ENCODE results near the gene SLC10A6.

SLC10A6 gene

DNA sequence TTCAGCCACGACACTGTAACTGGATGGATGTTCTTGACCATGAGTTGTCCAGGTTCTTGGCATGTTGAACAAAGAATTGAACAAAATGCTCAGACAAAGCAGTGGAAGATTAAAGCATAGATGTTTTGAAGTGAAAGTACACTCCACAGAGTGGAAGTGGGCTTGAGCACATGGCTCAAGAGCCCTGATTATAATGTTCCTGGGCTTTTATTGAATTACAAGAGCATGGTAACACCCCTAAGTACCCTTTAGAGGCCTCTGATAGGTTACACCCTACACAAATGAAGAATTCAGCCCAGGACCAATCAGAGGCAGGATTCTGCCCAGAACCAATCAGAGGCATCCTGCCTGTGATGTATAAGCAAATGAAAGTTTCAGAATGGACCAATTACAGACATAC, 33.5 kb downstream of the SLC10A6 start:
- TF ChIP-seq CEBPB (IDR thresholded peaks at IDR 0.05): no peak
- TF ChIP-seq RAD21 (IDR thresholded peaks at IDR 0.05; ENCODE audit: low read depth): no peak
- TF ChIP-seq, protein P1, sequence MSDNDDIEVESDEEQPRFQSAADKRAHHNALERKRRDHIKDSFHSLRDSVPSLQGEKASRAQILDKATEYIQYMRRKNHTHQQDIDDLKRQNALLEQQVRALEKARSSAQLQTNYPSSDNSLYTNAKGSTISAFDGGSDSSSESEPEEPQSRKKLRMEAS (IDR thresholded peaks at IDR 0.05): no peak
- no peak for TF ChIP-seq TCF12 (IDR thresholded peaks at IDR 0.05; ENCODE audit: low read depth)
- no peak for TF ChIP-seq YY1 (IDR thresholded peaks at IDR 0.05; ENCODE audit: low read depth)
- TF ChIP-seq FOXM1 (IDR thresholded peaks at IDR 0.05; ENCODE audit: borderline replicate concordance, low read depth): no peak
- TF ChIP-seq, protein P2, sequence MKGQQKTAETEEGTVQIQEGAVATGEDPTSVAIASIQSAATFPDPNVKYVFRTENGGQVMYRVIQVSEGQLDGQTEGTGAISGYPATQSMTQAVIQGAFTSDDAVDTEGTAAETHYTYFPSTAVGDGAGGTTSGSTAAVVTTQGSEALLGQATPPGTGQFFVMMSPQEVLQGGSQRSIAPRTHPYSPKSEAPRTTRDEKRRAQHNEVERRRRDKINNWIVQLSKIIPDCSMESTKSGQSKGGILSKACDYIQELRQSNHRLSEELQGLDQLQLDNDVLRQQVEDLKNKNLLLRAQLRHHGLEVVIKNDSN (IDR thresholded peaks at IDR 0.05): no peak
- TF ChIP-seq TAF1 (IDR thresholded peaks at IDR 0.05; ENCODE audit: low read depth): no peak
- no peak for TF ChIP-seq EGR1 (IDR thresholded peaks at IDR 0.05)
- TF ChIP-seq NFIC (IDR thresholded peaks at IDR 0.05): no peak
- no peak for TF ChIP-seq EP300 (IDR thresholded peaks at IDR 0.05; ENCODE audit: borderline replicate concordance)
- TF ChIP-seq, protein P3, sequence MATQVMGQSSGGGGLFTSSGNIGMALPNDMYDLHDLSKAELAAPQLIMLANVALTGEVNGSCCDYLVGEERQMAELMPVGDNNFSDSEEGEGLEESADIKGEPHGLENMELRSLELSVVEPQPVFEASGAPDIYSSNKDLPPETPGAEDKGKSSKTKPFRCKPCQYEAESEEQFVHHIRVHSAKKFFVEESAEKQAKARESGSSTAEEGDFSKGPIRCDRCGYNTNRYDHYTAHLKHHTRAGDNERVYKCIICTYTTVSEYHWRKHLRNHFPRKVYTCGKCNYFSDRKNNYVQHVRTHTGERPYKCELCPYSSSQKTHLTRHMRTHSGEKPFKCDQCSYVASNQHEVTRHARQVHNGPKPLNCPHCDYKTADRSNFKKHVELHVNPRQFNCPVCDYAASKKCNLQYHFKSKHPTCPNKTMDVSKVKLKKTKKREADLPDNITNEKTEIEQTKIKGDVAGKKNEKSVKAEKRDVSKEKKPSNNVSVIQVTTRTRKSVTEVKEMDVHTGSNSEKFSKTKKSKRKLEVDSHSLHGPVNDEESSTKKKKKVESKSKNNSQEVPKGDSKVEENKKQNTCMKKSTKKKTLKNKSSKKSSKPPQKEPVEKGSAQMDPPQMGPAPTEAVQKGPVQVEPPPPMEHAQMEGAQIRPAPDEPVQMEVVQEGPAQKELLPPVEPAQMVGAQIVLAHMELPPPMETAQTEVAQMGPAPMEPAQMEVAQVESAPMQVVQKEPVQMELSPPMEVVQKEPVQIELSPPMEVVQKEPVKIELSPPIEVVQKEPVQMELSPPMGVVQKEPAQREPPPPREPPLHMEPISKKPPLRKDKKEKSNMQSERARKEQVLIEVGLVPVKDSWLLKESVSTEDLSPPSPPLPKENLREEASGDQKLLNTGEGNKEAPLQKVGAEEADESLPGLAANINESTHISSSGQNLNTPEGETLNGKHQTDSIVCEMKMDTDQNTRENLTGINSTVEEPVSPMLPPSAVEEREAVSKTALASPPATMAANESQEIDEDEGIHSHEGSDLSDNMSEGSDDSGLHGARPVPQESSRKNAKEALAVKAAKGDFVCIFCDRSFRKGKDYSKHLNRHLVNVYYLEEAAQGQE (IDR thresholded peaks at IDR 0.05; ENCODE audit: low read depth): no peak

DNA sequence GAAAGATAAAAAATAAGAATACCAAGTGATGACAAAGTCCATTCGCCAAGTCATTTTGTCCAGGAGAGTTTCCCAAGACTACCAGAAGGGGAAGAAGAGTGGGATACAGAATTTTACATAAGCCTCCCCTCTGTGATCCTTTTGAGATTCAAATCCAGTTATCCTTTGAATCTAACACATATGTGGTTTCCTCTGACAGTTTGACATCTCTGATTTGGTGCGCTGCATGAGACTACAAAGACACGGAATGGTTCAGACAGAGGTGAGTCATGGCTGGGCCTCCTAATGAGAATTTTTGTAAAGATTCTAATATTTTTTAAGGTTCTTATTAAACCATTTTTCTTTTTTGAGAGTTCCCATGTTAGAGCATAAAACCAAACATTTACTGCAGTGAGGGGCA, 38.3 kb downstream of the SLC10A6 start:
- TF ChIP-seq YY1 (IDR thresholded peaks at IDR 0.05; ENCODE audit: low read depth): no peak
- no peak for TF ChIP-seq ZBTB7A (IDR thresholded peaks at IDR 0.05; ENCODE audit: low read depth)
- TF ChIP-seq, protein P2 (IDR thresholded peaks at IDR 0.05): no peak
- no peak for TF ChIP-seq EGR1 (IDR thresholded peaks at IDR 0.05)
- TF ChIP-seq, protein P1 (IDR thresholded peaks at IDR 0.05): no peak
- TF ChIP-seq CREB1 (IDR thresholded peaks at IDR 0.05; ENCODE audit: low read depth): no peak
- TF ChIP-seq FOXM1 (IDR thresholded peaks at IDR 0.05; ENCODE audit: borderline replicate concordance, low read depth): no peak
- TF ChIP-seq TAF1 (IDR thresholded peaks at IDR 0.05; ENCODE audit: low read depth): no peak
- no peak for TF ChIP-seq TEAD4 (IDR thresholded peaks at IDR 0.05)
- TF ChIP-seq, protein P3 (IDR thresholded peaks at IDR 0.05; ENCODE audit: low read depth): no peak
- TF ChIP-seq RAD21 (IDR thresholded peaks at IDR 0.05; ENCODE audit: low read depth): no peak
- TF ChIP-seq TCF12 (IDR thresholded peaks at IDR 0.05; ENCODE audit: low read depth): no peak
- TF ChIP-seq CEBPB (IDR thresholded peaks at IDR 0.05): no peak
- no peak for TF ChIP-seq NFIC (IDR thresholded peaks at IDR 0.05)
- TF ChIP-seq EP300 (IDR thresholded peaks at IDR 0.05; ENCODE audit: borderline replicate concordance): no peak

GRCh38 chr4:86809809-86810208, 39.4 kb downstream of the SLC10A6 start:
- TF ChIP-seq FOXM1 (IDR thresholded peaks at IDR 0.05; ENCODE audit: borderline replicate concordance, low read depth): no peak
- TF ChIP-seq NFIC (IDR thresholded peaks at IDR 0.05): no peak
- TF ChIP-seq ZBTB7A (IDR thresholded peaks at IDR 0.05; ENCODE audit: low read depth): no peak
- no peak for TF ChIP-seq YY1 (IDR thresholded peaks at IDR 0.05; ENCODE audit: low read depth)

DNA sequence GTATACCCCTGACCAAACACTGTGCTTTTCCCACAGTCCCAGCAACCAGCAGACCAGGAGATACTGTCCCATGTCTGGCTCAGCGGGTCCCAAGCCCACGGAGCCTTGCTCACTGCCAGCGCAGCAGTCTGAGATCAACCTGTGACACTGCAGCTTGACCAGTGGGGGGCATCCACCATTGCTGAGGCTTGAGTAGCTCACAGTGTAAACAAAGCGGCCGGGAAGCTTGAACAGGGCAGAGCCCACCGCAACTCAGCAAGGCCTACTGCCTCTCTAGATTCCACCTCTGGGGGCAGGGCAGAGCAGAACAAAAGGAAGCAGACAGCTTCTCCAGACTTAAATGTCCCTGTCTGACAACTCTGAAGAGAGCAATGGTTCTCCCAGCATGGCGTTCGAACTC, 58.1 kb downstream of the SLC10A6 start:
- TF ChIP-seq TAF1 (IDR thresholded peaks at IDR 0.05; ENCODE audit: low read depth) (no peak), EGR1 (IDR thresholded peaks at IDR 0.05) (no peak), RAD21 (IDR thresholded peaks at IDR 0.05; ENCODE audit: low read depth) (no peak; the same call in 1 of the 2 replicates), NFIC (IDR thresholded peaks at IDR 0.05) (no peak), YY1 (IDR thresholded peaks at IDR 0.05; ENCODE audit: low read depth) (no peak), CREB1 (IDR thresholded peaks at IDR 0.05; ENCODE audit: low read depth) (no peak), EP300 (IDR thresholded peaks at IDR 0.05; ENCODE audit: borderline replicate concordance) (no peak), ZBTB7A (IDR thresholded peaks at IDR 0.05; ENCODE audit: low read depth) (no peak), TEAD4 (IDR thresholded peaks at IDR 0.05) (no peak), TCF12 (IDR thresholded peaks at IDR 0.05; ENCODE audit: low read depth) (no peak), CEBPB (IDR thresholded peaks at IDR 0.05) (no peak), FOXM1 (IDR thresholded peaks at IDR 0.05; ENCODE audit: borderline replicate concordance, low read depth) (no peak)
- TF ChIP-seq, protein P3 (IDR thresholded peaks at IDR 0.05; ENCODE audit: low read depth): no peak
- TF ChIP-seq, protein P2 (IDR thresholded peaks at IDR 0.05): no peak
- TF ChIP-seq, protein P1 (IDR thresholded peaks at IDR 0.05): no peak

Data from Ishikawa (cell line).